Measurements from ENCODE around the gene SF3B4.

DNA sequence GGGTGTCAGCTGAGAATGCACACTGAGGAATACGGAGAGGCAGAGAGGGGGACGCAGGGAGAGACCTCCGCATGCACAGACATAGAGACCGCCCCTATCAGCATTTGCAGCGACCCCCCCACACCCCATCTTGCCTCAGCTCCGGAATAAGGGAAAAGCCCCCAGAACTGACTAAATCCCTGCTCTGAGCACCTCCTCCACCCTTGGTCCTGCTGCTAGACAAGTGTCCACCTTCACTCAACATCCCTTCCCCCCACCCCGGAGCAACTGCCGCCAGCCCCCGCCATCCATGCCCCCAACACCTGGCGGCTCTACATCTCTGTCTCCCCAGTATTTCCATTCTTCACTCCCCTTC is 10.7 kb downstream of the SF3B4 start:
- no peak for TF ChIP-seq CTCF (IDR thresholded peaks at IDR 0.05)
- no peak for TF ChIP-seq POLR2A (IDR thresholded peaks at IDR 0.05)

Measured in lower leg skin (tissue), 3 donors.